Cardiac muscle cell (in vitro differentiated cells and primary cell): ENCODE results near the gene PARP11. TPM values are rescaled to one million over a fixed set of nuclear protein-coding genes. Genes with fewer than 3 reads are reported as not detected.

Experiments
- DNase-seq, 2 donors: peaks; one replicate each; pipeline versions ENCODE4 v3.0.0 to v3.0.0-alpha.2; 2010 to 2017; ENCODE audit warnings: low read depth in 1 of 2, low spot score in 1 of 2
- H3K27ac ChIP-seq: fragments of 200-600 bp; sonication (generic); 2 replicates; pipeline ENCODE4 v1.5.1; 2016
- H3K27me3 ChIP-seq: fragments of 200-600 bp; sonication (generic); 2 replicates; pipeline ENCODE4 v1.6.0; 2016; ENCODE audit warnings: control low read depth
- H3K36me3 ChIP-seq: fragments of 200-600 bp; sonication (generic); 2 replicates; pipeline ENCODE4 v1.5.1; 2016; ENCODE audit warnings: control low read depth
- H3K4me1 ChIP-seq: fragments of 200-600 bp; sonication (generic); 2 replicates; pipeline ENCODE4 v1.8.1; 2017; ENCODE audit warnings: low read depth, mild to moderate bottlenecking, mixed run types
- H3K4me3 ChIP-seq: fragments of 200-600 bp; sonication (generic); 2 replicates; pipeline ENCODE4 v1.5.1; 2016; ENCODE audit warnings: mild to moderate bottlenecking
- H3K9me3 ChIP-seq: fragments of 200-600 bp; sonication (generic); 2 replicates; pipeline ENCODE4 v1.5.1; 2017; ENCODE audit warnings: low read depth, mild to moderate bottlenecking, control low read depth
- CTCF ChIP-seq: IDR thresholded peaks from 2 replicates; pipeline ENCODE4 v1.5.1; 2012; ENCODE audit warnings: low read depth, mild to moderate bottlenecking, low read length
- polyA plus RNA-seq: library from polyadenylated mRNA; unstranded; fragments of >200 nt; fragmentation: Nextera tagmentation; extraction: Ambion mirVana; gene quantifications from 2 replicates; pipeline ENCODE4 v1.2.1, GENCODE V29; 2016
- total RNA-seq: library from RNA; depleted of rRNA; stranded (reverse); fragments of >200 nt; gene quantifications from 2 replicates; pipeline ENCODE4 v1.2.3, GENCODE V29; 2016

The PARP11 gene
- total and polyA plus RNA-seq, 2 experiments from 2014 or later = 2.5 to 5.7 TPM

- Histone ChIP-seq H3K9me3 (no peaks in the 10 kb centered on the region), H3K36me3 (no peaks in the 10 kb centered on the region), H3K27me3 (no peaks in the 10 kb centered on the region), H3K4me1 (peaks cover 19% of the 10 kb centered on the region), H3K27ac (peak overlapping the region; percentile 40), H3K4me3 (no peak overlapping the region)
- no peak for TF ChIP-seq CTCF
- DNase-seq = no peak
These were observed 77.6 kb downstream of the PARP11 start for GRCh38 chr12:3795492-3796133.

DNA sequence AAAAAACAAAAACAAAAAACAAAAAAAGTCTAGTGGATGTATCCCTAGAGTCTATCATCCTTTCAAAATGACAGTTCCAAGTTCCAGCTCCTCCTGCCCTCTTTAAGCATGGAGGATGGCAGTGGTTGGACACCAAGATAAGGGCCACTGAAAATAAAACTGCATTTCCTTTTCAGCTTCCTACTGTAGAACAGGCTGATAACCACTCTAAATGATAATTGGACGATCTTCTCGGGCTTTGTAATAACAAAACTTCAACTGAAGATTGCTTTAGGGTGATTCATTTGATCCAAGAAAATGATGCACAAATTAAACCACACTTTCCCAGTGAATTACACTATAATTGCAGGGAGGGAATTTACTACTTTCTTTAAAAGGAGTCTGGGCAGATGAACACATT, 78.1 kb downstream of the PARP11 start:
- H3K9me3 ChIP-seq = no peaks in the 10 kb centered on the region
- H3K4me1 ChIP-seq = peaks cover 19% of the 10 kb centered on the region
- no peak for TF ChIP-seq CTCF
- H3K27ac ChIP-seq = peak overlapping the region; percentile 40
- H3K27me3 ChIP-seq = no peaks in the 10 kb centered on the region
- H3K4me3 ChIP-seq = no peak overlapping the region
- H3K36me3 ChIP-seq = no peaks in the 10 kb centered on the region
- no peak for DNase-seq

DNA sequence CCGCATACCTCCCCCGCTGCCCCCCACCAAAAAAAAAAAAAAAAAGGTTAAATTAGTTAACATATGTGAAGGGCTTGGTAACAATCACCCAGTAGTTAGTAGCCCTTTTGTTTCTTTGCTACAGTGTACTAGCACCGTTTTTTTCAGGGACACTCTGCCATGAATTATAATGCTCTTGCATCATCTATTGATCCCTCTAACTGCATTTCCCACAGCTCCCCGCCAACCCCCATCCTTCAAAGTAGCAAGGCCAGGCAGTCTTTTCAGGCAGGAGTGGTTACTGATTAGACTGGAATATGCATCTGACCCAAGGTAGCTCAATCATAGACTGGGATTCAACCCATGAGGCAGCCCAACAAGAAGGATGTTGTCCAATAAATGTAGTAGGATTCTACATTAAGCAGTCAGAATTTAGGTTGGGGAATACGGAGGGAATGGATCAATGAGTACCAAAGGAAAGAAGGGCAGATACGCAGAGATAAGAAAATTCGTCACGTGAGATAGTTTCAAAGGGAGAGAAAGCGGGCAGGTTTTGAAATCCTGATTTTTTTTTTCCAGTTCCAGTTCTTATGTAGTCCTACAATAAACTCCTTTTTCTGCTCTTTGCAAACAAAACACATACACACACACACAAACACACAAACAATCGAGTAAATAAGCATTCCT, 80.4 kb downstream of the PARP11 start:
- Histone ChIP-seq H3K36me3 (no peaks in the 10 kb centered on the region), H3K9me3 (no peaks in the 10 kb centered on the region), H3K4me1 (peaks cover 14% of the 10 kb centered on the region), H3K4me3 (no peak overlapping the region), H3K27me3 (no peaks in the 10 kb centered on the region), H3K27ac (no peak overlapping the region)
- TF ChIP-seq CTCF = no peak
- DNase-seq = no peak

DNA sequence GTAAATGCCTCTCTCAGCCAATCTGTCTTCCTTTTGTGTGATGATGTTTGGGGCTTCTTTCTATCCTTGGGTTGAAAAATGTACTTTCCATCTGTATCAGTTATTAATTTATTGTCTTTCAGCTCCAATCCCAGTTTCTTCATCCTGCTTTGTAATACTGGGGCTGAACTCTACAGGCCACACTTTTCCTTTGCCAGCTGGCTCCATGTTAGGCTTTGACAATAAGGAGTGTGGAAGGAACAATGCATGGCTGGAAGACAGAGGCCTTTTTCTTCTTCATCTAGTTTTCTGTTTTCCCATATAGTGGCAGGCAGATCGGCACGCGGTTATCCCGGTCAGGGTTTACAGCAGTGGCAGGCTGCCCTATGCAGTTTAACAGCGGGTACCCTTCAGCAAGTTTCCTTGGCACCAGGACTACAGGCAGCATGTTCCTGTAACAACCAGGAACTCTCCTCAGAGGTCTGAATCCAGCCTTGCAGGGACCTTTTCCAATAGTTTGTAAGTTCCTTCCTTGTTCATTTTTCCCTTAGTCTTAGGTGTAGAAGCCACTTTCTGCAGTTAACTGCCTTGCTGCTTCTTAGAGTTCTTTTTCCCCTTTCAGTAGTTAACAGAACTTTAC, 81.8 kb downstream of the PARP11 start:
- Histone ChIP-seq H3K27me3 (no peaks in the 10 kb centered on the region), H3K9me3 (no peaks in the 10 kb centered on the region), H3K27ac (no peak overlapping the region), H3K4me3 (no peak overlapping the region), H3K4me1 (peaks cover 14% of the 10 kb centered on the region), H3K36me3 (no peaks in the 10 kb centered on the region)
- no peak for DNase-seq
- no peak for TF ChIP-seq CTCF

DNA sequence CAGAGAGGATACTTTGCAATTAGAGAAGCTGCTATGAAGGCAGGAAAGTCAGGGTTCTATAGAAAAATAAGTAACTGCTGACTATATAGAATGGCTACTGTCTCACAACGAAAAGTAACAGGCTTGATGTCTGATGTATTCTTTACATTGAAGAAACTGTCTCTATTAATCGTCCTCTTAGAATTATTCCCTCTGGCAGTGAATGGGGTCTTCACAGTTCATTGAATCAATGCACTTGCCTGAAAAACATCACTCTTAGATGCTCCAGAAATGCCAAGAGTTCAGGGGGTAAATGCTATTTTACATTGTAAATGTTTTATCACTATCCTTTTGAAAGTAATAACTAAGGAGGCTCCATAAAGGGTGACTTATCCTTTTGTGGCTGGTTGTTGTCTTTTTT, 82.6 kb downstream of the PARP11 start:
- no peak overlapping the region for H3K27ac ChIP-seq
- no peak for DNase-seq
- no peaks in the 10 kb centered on the region for H3K9me3 ChIP-seq
- no peak overlapping the region for H3K4me3 ChIP-seq
- TF ChIP-seq CTCF = no peak
- no peaks in the 10 kb centered on the region for H3K36me3 ChIP-seq
- peaks cover 13% of the 10 kb centered on the region for H3K4me1 ChIP-seq
- no peaks in the 10 kb centered on the region for H3K27me3 ChIP-seq
